ENCODE results near the gene DIDO1.

Gene DIDO1

DNA sequence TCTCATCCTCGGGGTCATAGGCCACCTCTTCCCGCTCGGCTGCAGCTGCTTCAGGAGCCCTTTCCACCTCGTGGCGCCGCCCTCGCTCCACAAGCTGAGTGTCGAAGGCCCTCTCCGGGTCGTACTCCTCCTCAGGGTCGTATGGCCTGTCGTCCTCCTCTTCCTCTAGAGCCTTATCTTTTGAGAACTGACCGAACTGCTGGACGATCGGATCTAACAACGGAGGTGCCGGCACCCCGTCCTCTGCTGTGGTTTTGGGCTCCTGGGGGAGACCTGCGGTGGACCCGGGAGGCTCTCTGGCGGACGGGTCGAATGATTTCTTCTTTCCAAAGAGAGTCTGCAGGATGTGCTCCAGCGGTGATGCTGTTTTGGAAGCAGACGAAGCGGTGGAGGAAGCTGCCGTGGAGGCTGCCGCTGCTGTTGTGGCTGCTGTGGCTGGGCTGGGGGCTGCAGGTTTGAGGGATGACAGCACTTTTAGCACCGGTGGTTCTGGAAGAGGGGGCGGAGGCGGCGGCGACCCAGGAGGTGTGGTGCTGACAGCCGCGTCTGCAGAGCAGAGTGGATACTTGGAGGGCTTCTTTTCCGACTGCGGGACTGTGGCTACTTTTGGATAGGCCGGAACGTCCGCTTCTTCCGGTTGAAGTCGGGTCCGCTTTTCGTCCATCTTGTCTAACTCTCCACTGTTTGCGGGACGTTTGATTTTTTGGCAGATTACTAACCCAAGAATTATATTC is 44.5 kb downstream of the DIDO1 start:
- no peak overlapping the region for H3K9ac ChIP-seq
- peaks cover 47% of the 10 kb centered on the region for H3K36me3 ChIP-seq
- no peak for TF ChIP-seq Cebpa-rat (IDR thresholded peaks at IDR 0.05)

GRCh38 chr20:62880935-62881661 is 45.2 kb downstream of the DIDO1 start:
- Histone ChIP-seq H3K9me3 (no peaks in the 10 kb centered on the region), H3K27ac (peak overlapping the region; percentile 35; the same call in 1 of the 2 replicates), H4K20me1 (peaks cover 9% of the 10 kb centered on the region; the same call in 1 of the 2 replicates), H3K27me3 (no peaks in the 10 kb centered on the region), H3K9ac (no peak overlapping the region), H3K4me2 (peak overlapping the region; percentile 46), H3K36me3 (peaks cover 40% of the 10 kb centered on the region), H3K4me3 (no peak overlapping the region), H3K4me1 (peaks cover 74% of the 10 kb centered on the region)
- no peak for TF ChIP-seq Cebpa-rat (IDR thresholded peaks at IDR 0.05)

More for the DNA sequence above, 44.5 kb downstream of the DIDO1 start:
- Histone ChIP-seq H3K4me2 (peak overlapping the region; percentile 46), H3K4me1 (peaks cover 74% of the 10 kb centered on the region), H4K20me1 (peaks cover 9% of the 10 kb centered on the region; the same call in 1 of the 2 replicates), H3K27me3 (no peaks in the 10 kb centered on the region), H3K9me3 (no peaks in the 10 kb centered on the region), H3K27ac (peak overlapping the region; percentile 35; the same call in 1 of the 2 replicates), H3K4me3 (no peak overlapping the region)

GRCh38 chr20:62880147-62880934 is 46.0 kb downstream of the DIDO1 start:
- Histone ChIP-seq H3K27me3 (no peaks in the 10 kb centered on the region), H3K27ac (peak overlapping the region; percentile 35; the same call in 1 of the 2 replicates), H3K4me2 (peak overlapping the region; percentile 46), H4K20me1 (peaks cover 9% of the 10 kb centered on the region; the same call in 1 of the 2 replicates), H3K9ac (no peak overlapping the region), H3K4me3 (no peak overlapping the region), H3K4me1 (peaks cover 75% of the 10 kb centered on the region), H3K36me3 (peaks cover 33% of the 10 kb centered on the region), H3K9me3 (no peaks in the 10 kb centered on the region)
- TF ChIP-seq Cebpa-rat (IDR thresholded peaks at IDR 0.05), result no peak

- Histone ChIP-seq H3K36me3 (peaks cover 33% of the 10 kb centered on the region), H3K9me3 (no peaks in the 10 kb centered on the region), H3K9ac (no peak overlapping the region), H4K20me1 (peaks cover 9% of the 10 kb centered on the region; the same call in 1 of the 2 replicates), H3K4me2 (no peak overlapping the region), H3K4me3 (no peak overlapping the region), H3K4me1 (peaks cover 81% of the 10 kb centered on the region), H3K27ac (peak overlapping the region; percentile 13; the same call in 1 of the 2 replicates), H3K27me3 (no peaks in the 10 kb centered on the region)
- TF ChIP-seq Cebpa-rat (IDR thresholded peaks at IDR 0.05), result no peak
These were observed 46.8 kb downstream of the DIDO1 start for GRCh38 chr20:62879275-62880146.

GRCh38 chr20:62878244-62879038 is 47.9 kb downstream of the DIDO1 start:
- no peak for TF ChIP-seq Cebpa-rat (IDR thresholded peaks at IDR 0.05)
- Histone ChIP-seq H3K27me3 (no peaks in the 10 kb centered on the region), H3K4me1 (peaks cover 91% of the 10 kb centered on the region), H3K4me3 (no peak overlapping the region), H3K36me3 (peaks cover 33% of the 10 kb centered on the region), H4K20me1 (peaks cover 9% of the 10 kb centered on the region; the same call in 1 of the 2 replicates), H3K27ac (peak overlapping the region; percentile 86), H3K9me3 (no peaks in the 10 kb centered on the region), H3K4me2 (peak overlapping the region; percentile 87), H3K9ac (0 out of 2 replicates have a peak overlapping the region, but pooled peaks have one; percentile 32)

DNA sequence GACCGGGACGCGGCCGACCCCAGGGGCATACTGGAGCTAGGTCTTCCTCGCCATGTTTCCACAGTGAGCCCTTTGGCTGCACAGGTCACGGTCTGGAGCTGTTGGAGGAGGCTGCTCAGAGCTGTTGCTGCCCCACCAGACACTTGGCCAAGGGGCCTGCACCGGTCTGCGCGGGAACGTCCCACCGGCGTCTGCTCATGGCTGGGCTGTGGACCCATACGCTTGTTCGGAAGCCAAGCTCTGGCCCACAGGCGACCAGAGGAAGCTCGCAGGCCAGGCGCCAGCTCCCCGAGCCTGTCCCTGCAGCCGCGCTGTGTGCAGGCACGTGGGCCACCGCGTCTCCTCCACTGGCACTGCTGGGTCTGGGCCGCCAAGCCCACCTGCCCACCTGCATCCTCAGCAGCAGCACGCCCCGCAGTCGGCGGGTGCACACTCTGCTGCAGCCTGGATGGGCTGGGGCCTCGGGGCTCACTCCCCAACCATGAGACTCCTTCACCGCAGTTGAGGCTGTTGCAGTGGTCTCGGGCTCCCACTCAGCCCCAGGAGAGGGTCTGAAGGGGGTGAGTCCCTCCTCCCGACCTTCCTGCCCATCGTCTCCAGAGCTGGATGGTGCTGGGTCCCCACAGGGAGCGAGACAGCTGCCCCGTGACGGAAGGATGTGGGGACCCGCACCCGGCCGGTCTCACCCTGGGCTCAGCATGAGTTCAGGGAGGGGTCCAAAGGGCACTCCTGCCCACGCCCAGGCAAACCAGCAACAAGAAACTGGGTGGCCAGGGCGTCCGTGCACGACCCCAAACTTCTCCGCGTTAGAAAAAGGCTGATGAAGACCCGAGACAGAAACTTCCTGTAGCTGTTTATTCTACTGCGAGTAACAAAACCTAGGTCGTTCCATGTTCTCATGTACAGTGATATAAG is 49.1 kb downstream of the DIDO1 start:
- peak overlapping the region; percentile 87 for H3K4me2 ChIP-seq
- H3K4me3 ChIP-seq, result peak overlapping the region; percentile 51
- H3K4me1 ChIP-seq, result peaks cover 96% of the 10 kb centered on the region

GRCh38 chr20:62876501-62876901 is 49.8 kb downstream of the DIDO1 start:
- no peaks in the 10 kb centered on the region for H3K9me3 ChIP-seq
- peak overlapping the region; percentile 87 for H3K4me2 ChIP-seq
- no peaks in the 10 kb centered on the region for H3K27me3 ChIP-seq
- peaks cover 26% of the 10 kb centered on the region for H3K36me3 ChIP-seq
- peak overlapping the region; percentile 86 for H3K27ac ChIP-seq
- H4K20me1 ChIP-seq, result peaks cover 9% of the 10 kb centered on the region; the same call in 1 of the 2 replicates
- H3K4me1 ChIP-seq, result peaks cover 91% of the 10 kb centered on the region
- H3K4me3 ChIP-seq, result peak overlapping the region; percentile 51
- no peak for TF ChIP-seq Cebpa-rat (IDR thresholded peaks at IDR 0.05)
- peak overlapping the region; percentile 75 for H3K9ac ChIP-seq

More for the DNA sequence above, 49.1 kb downstream of the DIDO1 start:
- no peak for TF ChIP-seq Cebpa-rat (IDR thresholded peaks at IDR 0.05)
- Histone ChIP-seq H3K36me3 (peaks cover 32% of the 10 kb centered on the region), H3K27ac (peak overlapping the region; percentile 86), H3K9ac (peak overlapping the region; percentile 75), H3K9me3 (no peaks in the 10 kb centered on the region), H4K20me1 (peaks cover 9% of the 10 kb centered on the region; the same call in 1 of the 2 replicates), H3K27me3 (no peaks in the 10 kb centered on the region)
